GM06990 (cell line): Measurements from ENCODE around the gene MAFG.

Experiments used
- DNase-seq: peaks from one replicate; pipeline ENCODE4 v3.0.0-alpha.2; 2011; ENCODE audit not compliant: insufficient read length; ENCODE audit errors: extremely low read depth
- H3K27me3 ChIP-seq: replicated peaks from 2 replicates; pipeline ENCODE4 v1.6.0; 2011; ENCODE audit warnings: low read length; ENCODE audit not compliant: control insufficient read depth, insufficient read depth
- H3K36me3 ChIP-seq: 2 replicates; pipeline ENCODE4 v1.5.1; 2011; ENCODE audit warnings: low read length; ENCODE audit not compliant: control insufficient read depth, insufficient read depth
- H3K4me3 ChIP-seq: replicated peaks from 2 replicates; pipeline ENCODE4 v1.5.1; 2011; ENCODE audit warnings: low read depth, mild to moderate bottlenecking, control low read depth, low read length
- CTCF ChIP-seq: IDR thresholded peaks from 2 replicates; pipeline ENCODE4 v1.5.1; 2011; ENCODE audit warnings: low read length, control low read depth, mild to moderate bottlenecking, inconsistent platforms; ENCODE audit not compliant: insufficient read depth, poor library complexity, severe bottlenecking

Gene MAFG

GRCh38 chr17:81906476-81907218 is 20.9 kb downstream of the MAFG start:
- H3K4me3 ChIP-seq = no peak overlapping the region
- DNase-seq = no peak
- TF ChIP-seq CTCF = no peak
- no peaks in the 10 kb centered on the region for H3K27me3 ChIP-seq
- peaks cover 21% of the 10 kb centered on the region for H3K36me3 ChIP-seq

DNA sequence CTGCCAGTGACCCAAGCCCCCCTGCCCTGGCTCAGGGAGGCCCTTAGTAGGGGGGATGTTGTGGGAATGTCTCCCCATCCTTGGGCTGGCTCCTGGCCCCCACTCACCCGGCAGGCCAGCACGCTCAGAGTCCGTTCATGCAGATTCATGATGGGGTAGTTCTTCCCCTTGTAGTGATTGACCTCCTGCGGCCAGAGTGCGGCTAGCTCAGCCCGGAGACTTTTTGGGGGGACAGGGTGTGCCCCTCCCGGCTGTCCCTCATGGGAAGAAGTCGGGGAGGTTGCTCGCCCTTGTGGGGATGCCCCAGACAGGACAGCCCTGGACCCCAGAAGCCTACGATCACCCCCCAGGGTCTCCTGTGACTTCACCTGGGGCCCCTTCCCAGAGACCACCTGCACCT is 21.5 kb downstream of the MAFG start:
- TF ChIP-seq CTCF = no peak
- no peak for DNase-seq
- Histone ChIP-seq H3K4me3 (no peak overlapping the region), H3K36me3 (peaks cover 21% of the 10 kb centered on the region), H3K27me3 (no peaks in the 10 kb centered on the region)

DNA sequence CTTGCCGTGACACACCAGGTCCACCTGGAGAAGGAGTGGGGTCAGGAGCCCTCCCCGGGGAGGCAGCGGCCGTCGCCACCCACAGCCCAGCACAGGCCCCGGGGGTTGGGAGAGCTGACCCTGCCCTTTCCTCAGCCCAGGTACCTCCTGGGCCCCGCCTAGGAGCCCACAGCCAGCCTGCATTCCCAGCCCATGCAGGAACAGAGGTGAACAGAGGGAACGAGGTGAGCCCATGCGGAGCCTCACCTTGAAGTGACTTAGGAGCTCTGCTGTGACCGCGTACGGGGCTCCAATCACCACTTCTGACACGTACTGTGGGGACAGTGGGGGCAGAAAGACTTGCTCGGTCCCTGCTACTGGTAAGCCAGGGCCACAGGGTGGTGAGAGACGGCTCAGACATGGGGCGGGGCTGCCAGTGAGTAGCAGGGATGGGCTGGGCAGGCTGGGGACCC is 22.1 kb downstream of the MAFG start:
- DNase-seq = no peak
- no peaks in the 10 kb centered on the region for H3K27me3 ChIP-seq
- H3K4me3 ChIP-seq = no peak overlapping the region
- no peak for TF ChIP-seq CTCF
- H3K36me3 ChIP-seq = peaks cover 21% of the 10 kb centered on the region

DNA sequence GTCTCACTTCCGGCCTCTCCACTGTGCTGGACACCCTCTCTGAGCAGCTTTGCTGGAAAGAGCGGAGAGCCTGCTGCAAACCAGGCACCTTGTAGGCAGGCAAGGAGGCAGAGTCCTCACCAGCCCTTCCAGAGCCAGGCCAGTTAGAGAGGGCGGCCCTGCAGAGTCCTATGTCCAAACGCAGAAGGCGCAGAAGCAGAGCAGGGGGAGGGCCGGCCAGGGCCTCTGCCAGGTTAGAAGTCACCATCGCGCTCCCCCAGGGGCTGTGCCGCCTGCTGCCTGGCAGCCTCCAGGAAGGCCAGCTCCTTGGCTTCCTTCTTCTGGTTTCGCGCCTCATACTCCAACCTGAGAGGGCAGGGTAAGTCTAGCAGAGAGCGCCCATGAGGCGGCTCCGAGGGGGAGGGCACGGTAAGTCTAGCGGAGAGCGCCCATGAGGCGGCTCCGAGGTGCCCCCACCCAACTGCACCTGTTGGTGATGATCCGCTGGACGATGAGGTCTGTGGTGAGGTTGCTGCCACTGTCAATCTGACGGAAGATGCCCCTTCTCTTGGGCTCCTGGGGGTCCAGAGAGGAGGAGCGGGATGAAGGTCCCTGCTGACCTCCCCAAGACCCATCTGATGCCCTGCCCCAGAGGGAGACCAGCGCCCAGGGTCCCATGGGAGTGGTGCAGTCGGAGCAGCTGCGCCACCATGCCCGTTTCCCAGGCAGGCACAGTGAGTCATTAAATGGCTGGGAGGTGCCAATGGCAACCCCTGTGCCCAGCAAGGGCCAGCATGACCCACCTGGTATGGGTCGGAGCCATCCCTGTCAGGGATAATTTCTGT is 22.7 kb downstream of the MAFG start:
- no peaks in the 10 kb centered on the region for H3K27me3 ChIP-seq
- peaks cover 23% of the 10 kb centered on the region for H3K36me3 ChIP-seq
- TF ChIP-seq CTCF = no peak
- DNase-seq = no peak
- no peak overlapping the region for H3K4me3 ChIP-seq

DNA sequence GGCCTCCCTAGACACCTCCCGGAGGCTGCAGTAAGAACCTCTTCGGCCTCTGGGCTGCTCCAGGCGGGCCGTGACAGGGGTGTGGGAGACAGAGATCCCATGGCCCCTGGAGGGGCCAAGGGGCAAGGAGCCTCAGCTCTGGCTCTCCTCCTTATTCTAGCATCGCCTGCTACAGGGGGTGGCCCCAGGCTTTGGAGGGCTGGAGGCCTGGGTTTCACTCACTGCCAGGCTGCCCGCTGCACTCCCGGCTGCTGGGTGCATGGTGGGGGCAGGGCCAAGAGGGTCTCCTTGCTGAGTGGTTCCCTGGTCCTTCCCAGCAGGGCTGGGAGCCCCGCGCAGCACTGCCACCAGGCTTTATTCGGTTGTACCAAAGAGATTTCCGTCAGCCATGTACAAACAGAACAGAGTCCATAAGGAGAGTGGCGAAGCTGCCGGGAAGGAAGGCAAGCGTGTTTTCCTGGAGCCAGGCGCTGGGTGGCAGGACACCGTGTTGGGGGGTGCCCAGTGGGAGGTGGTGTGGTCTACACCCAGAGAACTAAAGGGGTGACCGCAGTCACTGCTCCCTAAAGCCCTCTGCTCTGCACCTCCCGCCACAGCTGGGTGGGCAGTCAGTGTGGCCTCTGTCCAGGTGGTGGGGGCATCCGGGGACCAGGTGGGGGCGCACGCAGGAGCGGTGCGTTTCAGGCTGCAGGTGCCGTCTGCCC is 23.5 kb downstream of the MAFG start:
- Histone ChIP-seq H3K4me3 (no peak overlapping the region), H3K36me3 (peaks cover 23% of the 10 kb centered on the region), H3K27me3 (no peaks in the 10 kb centered on the region)
- TF ChIP-seq CTCF = no peak
- no peak for DNase-seq
